K562 (cell line): ENCODE measurements around the gene PLEKHN1. TPM values are rescaled to one million over a fixed set of nuclear protein-coding genes. Genes with fewer than 3 reads are reported as not detected.

Source experiments
- ATAC-seq: fragments of 200-7000 bp; cut with Tn5 transposase; 3 replicates; pipeline ENCODE4 v1.9.1; 2020; ENCODE audit warnings: moderate library complexity
- BruUV-seq: library from RNA; stranded (reverse); fragments of 400-500 nt; replicated peaks from 2 replicates; lab custom pipeline; 2021; lab: Mats Ljungman, UMichigan
- CTCF ChIA-PET: fragments of 300-600 bp; formaldehyde crosslinking; extraction: SDS; loops from one replicate; lab custom pipeline; 2021; ENCODE audit warnings: low intra/inter-chr PET ratio; lab: Yijun Ruan, JAX
- POLR2A ChIA-PET: fragments of 300-600, 350-650 bp; sonication (Branson Sonifier 250); formaldehyde crosslinking; extraction: SDS; loops from one replicate; lab custom pipeline; 2021; ENCODE audit warnings: antibody characterized with exemption, inconsistent platforms; lab: Yijun Ruan, JAX
- DNase-seq, 4 experiments: peaks; one replicate each; pipeline versions ENCODE4 v3.0.0 to v3.0.0-alpha.2; 2011 to 2018; ENCODE audit warnings: low spot score in 3 of 4, mixed read lengths in 3 of 4; ENCODE audit errors: extremely low read depth in 1 of 4
- FAIRE-seq: peaks from 2 replicates; lab custom pipeline; 2011; peaks lifted over from hg19 to GRCh38; lab: Jason Lieb, UNC
- H2AFZ ChIP-seq: 2 replicates; pipeline ENCODE4 v1.6.0; 2011; ENCODE audit warnings: low read depth, low read length, control low read depth, inconsistent platforms
- H3K27ac ChIP-seq: fragments of 200-600 bp; 3 replicates; pipeline ENCODE4 v1.8.0; 2011; ENCODE audit warnings: low read depth, mild to moderate bottlenecking, control low read depth, inconsistent platforms, low read length, moderate library complexity, mixed read lengths; ENCODE audit errors: extremely low read depth
- H3K27me3 ChIP-seq, 2 experiments: fragments of 300-600 bp in 1 of 2; 2 replicates in 1 of 2; 3 replicates in 1 of 2; pipeline versions ENCODE4 v1.6.0 to v1.8.0; 2011; ENCODE audit warnings: inconsistent platforms in 2 of 2, low read length in 2 of 2, mild to moderate bottlenecking in 1 of 2, mixed read lengths in 1 of 2, moderate library complexity in 1 of 2; ENCODE audit not compliant: control insufficient read depth in 2 of 2, insufficient read depth in 2 of 2
- H3K36me3 ChIP-seq: fragments of 300-600 bp; 3 replicates; pipeline ENCODE4 v1.8.0; 2011; ENCODE audit warnings: mild to moderate bottlenecking, low read length, inconsistent platforms; ENCODE audit not compliant: control insufficient read depth, insufficient read depth
- H3K4me1 ChIP-seq, 2 experiments: fragments of 200-600 bp in 1 of 2; replicated peaks in 1 of 2; 2 replicates in 1 of 2; 3 replicates in 1 of 2; pipeline versions ENCODE4 v1.5.1 to v1.8.0; 2011; ENCODE audit warnings: inconsistent platforms in 2 of 2, low read length in 2 of 2, mild to moderate bottlenecking in 1 of 2, mixed read lengths in 1 of 2, moderate library complexity in 1 of 2; ENCODE audit not compliant: control insufficient read depth in 2 of 2, insufficient read depth in 2 of 2
- H3K4me2 ChIP-seq: 2 replicates; pipeline ENCODE4 v1.6.1; 2011; ENCODE audit warnings: low read length, control low read depth, inconsistent platforms, mixed read lengths; ENCODE audit not compliant: insufficient read depth
- H3K4me3 ChIP-seq: fragments of 200-600 bp; sonication (generic), shearing (Covaris generic); 2 replicates; pipeline ENCODE4 v1.5.1; 2016; ENCODE audit warnings: control low read depth, inconsistent platforms
- H3K79me2 ChIP-seq: fragments of 200-600 bp; 3 replicates; pipeline ENCODE4 v1.8.0; 2011; ENCODE audit warnings: low read length, inconsistent platforms; ENCODE audit not compliant: control insufficient read depth, insufficient read depth
- H3K9ac ChIP-seq, 2 experiments: 2 replicates each; pipeline versions ENCODE4 v1.6.0 to v1.6.1; 2011; ENCODE audit warnings: low read depth in 2 of 2, low read length in 2 of 2, control low read depth in 1 of 2, inconsistent platforms in 1 of 2, mild to moderate bottlenecking in 1 of 2, mixed read lengths in 1 of 2; ENCODE audit not compliant: insufficient read depth in 1 of 2
- H3K9me1 ChIP-seq: one replicate; pipeline ENCODE4 v1.6.0; 2011; ENCODE audit warnings: inconsistent platforms, mild to moderate bottlenecking, low read length, moderate library complexity; ENCODE audit not compliant: control insufficient read depth, insufficient read depth
- H3K9me3 ChIP-seq: replicated peaks from 2 replicates; pipeline ENCODE4 v1.5.1; 2011; ENCODE audit warnings: low read depth, low read length, inconsistent platforms; ENCODE audit not compliant: control insufficient read depth, insufficient read depth
- H4K20me1 ChIP-seq: replicated peaks from 2 replicates; pipeline ENCODE4 v1.6.1; 2011; ENCODE audit warnings: low read length, inconsistent platforms, mixed read lengths; ENCODE audit not compliant: control insufficient read depth, insufficient read depth
- BRD9 ChIP-seq: fragments of 450-650 bp; IDR thresholded peaks from 2 replicates; pipeline ENCODE4 v1.6.1; 2018; ENCODE audit warnings: low read depth; ENCODE audit not compliant: partially characterized antibody
- CHD1 ChIP-seq: fragments of 200-600 bp; sonication (generic); IDR thresholded peaks from one replicate; pipeline ENCODE4 v1.6.1; 2012; ENCODE audit warnings: mild to moderate bottlenecking, moderate library complexity, low read length, inconsistent platforms
- CXXC5 ChIP-seq: fragments of 250-450 bp; sonication (Bioruptor Pico); IDR thresholded peaks from 2 replicates; pipeline ENCODE4 v1.8.0; 2022; ENCODE audit warnings: inconsistent platforms, mild to moderate bottlenecking, moderate library complexity
- DNMT1 ChIP-seq: fragments of 450-650 bp; IDR thresholded peaks from 2 replicates; pipeline ENCODE4 v1.6.1; 2016; ENCODE audit warnings: antibody characterized with exemption, mild to moderate bottlenecking
- EP300 ChIP-seq: IDR thresholded peaks from 2 replicates; pipeline ENCODE4 v1.6.1; 2012; ENCODE audit warnings: low read length, improper control_type of control experiment
- POLR2G ChIP-seq: fragments of 200-400 bp; formaldehyde crosslinking; IDR thresholded peaks from 2 replicates; pipeline ENCODE4 v1.6.1; 2017; ENCODE audit warnings: low read depth, mild to moderate bottlenecking, antibody characterized with exemption, low read length, moderate library complexity
- SNIP1 ChIP-seq: fragments of 450-650 bp; IDR thresholded peaks from 2 replicates; pipeline ENCODE4 v1.7.1; 2017; ENCODE audit warnings: low read depth, mild to moderate bottlenecking
- WGBS: fragments of 100-300 bp; shearing (Covaris generic); methylation state at CpG from one replicate; pipeline ENCODE4 v1.1.6; 2016; ENCODE audit warnings: low coverage, mixed read lengths; ENCODE audit not compliant: insufficient coverage; ENCODE audit errors: missing lambda C conversion rate; 5-methylcytosine and 5-hydroxymethylcytosine counted together
- in situ Hi-C: fragments of 300-500 bp; cut with MboI; formaldehyde crosslinking; loops from 4 replicates; pipeline ENCODE4 v1.15.0; 2018; ENCODE audit warnings: inconsistent platforms, mixed read lengths
- intact Hi-C: fragments of 100-400 bp; cut with micrococcal nuclease; formaldehyde crosslinking; loops from 2 replicates; pipeline ENCODE4 v1.14.2; 2022
- polyA plus RNA-seq, 8 experiments: library from polyadenylated mRNA; depleted of rRNA in 4 of 8; stranded (reverse) in 5 of 8; unstranded in 3 of 8; fragments of >200 nt; fragmentation: Nextera tagmentation in 2 of 8; fragmentation: Illumina TruSeq in 1 of 8; extraction: Ambion mirVana in 2 of 8; extraction: Trizol in 1 of 8; gene quantifications; 2 replicates each; pipeline versions ENCODE4 v1.2.1 to v1.2.3, GENCODE V29; 2011 to 2014; ENCODE audit warnings: inconsistent platforms in 1 of 8, missing spikeins in 1 of 8
- total RNA-seq, 7 experiments: library from RNA; depleted of rRNA in 6 of 7; stranded (reverse); fragments of >200 nt in 6 of 7; fragmentation: Illumina TruSeq in 2 of 7; extraction: Trizol in 2 of 7; gene quantifications; 2 replicates each; pipeline versions ENCODE4 v1.2.1 to v1.2.3, GENCODE V29; 2011 to 2021; ENCODE audit warnings: low replicate concordance in 1 of 7
- TF ChIP-seq, protein P1 (sequence below): fragments of 450-650 bp; IDR thresholded peaks from 2 replicates; pipeline ENCODE4 v1.6.1; 2016; ENCODE audit warnings: low read depth, mild to moderate bottlenecking, moderate library complexity
- TF ChIP-seq, protein P2 (sequence below): fragments of 250-450 bp; sonication (Bioruptor Pico); IDR thresholded peaks from 2 replicates; pipeline ENCODE4 v1.8.0; 2021; ENCODE audit warnings: mild to moderate bottlenecking, moderate library complexity

Gene PLEKHN1
- total and polyA plus RNA-seq, 9 of the 15 experiments (the other 6 are each of a cell fraction or from before 2014, with no cell fraction given), result 0.07 to 1.5 (median 0.13) TPM; not detected in 2

GRCh38 chr1:1004780-1005697, 38.8 kb downstream of the PLEKHN1 start (continued):
- TF ChIP-seq CXXC5 (CRISPR knock-in tag), result peak; percentile 71
- TF ChIP-seq, protein P1, sequence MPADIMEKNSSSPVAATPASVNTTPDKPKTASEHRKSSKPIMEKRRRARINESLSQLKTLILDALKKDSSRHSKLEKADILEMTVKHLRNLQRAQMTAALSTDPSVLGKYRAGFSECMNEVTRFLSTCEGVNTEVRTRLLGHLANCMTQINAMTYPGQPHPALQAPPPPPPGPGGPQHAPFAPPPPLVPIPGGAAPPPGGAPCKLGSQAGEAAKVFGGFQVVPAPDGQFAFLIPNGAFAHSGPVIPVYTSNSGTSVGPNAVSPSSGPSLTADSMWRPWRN, result no peak
- TF ChIP-seq, protein P2, sequence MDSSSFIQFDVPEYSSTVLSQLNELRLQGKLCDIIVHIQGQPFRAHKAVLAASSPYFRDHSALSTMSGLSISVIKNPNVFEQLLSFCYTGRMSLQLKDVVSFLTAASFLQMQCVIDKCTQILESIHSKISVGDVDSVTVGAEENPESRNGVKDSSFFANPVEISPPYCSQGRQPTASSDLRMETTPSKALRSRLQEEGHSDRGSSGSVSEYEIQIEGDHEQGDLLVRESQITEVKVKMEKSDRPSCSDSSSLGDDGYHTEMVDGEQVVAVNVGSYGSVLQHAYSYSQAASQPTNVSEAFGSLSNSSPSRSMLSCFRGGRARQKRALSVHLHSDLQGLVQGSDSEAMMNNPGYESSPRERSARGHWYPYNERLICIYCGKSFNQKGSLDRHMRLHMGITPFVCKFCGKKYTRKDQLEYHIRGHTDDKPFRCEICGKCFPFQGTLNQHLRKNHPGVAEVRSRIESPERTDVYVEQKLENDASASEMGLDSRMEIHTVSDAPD (CRISPR knock-in tag), result no peak

DNA sequence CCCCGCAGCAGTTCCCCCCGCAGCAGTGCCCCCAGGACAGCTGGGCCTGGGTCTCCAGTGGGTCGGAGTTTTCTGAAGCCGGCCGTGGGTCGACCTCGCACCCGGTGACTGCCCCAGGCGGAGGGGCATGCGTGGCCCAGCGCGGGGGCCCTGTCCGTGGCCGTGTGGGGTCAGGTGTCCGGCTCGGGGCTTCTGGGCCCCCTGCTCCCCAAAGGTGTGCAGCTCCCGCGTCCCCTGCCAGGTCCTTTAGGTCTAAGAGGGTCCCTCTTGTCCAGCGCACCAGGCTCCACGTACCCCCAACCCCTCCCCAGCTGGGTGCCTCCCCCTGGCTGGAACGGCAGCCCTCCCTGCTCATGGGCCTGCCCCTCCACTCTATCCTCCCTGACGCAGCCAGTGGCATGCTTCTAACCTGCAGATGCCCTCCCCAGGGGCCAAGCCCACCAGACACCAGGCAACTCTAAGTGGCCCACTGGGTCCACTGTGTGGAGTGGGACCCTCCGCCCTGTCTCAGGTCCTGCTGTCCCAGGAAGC, 39.6 kb downstream of the PLEKHN1 start:
- in situ Hi-C loops (no loop called here), intact Hi-C loops (no loop called here)
- H3K27ac ChIP-seq, result no peak overlapping the region
- H3K4me2 ChIP-seq, result no peak overlapping the region
- FAIRE-seq (no peak), DNase-seq (peak in 2 of 4 experiments; percentile 6 to 7)
- ChIA-PET POLR2A (interaction anchor here (0.9 to 2.6 kb wide), 2 partner anchors 8 to 9 kb away, joined by 4 to 9 read pairs; partner anchors contain the start of gene ISG15), CTCF (no interaction called here)
- peaks cover 9% of the 10 kb centered on the region; the same call in 2 of the 3 replicates for H3K79me2 ChIP-seq
- H3K9ac ChIP-seq, result peak overlapping the region in 1 of 2 experiments; percentile 90; a peak in 2 of 4 replicates
- peaks cover 37 to 58% of the 10 kb centered on the region in 2 experiments for H3K4me1 ChIP-seq
- H3K36me3 ChIP-seq, result no peaks in the 10 kb centered on the region
- H2AFZ ChIP-seq, result no peak overlapping the region
- no peaks in the 10 kb centered on the region for H3K27me3 ChIP-seq
- no peaks in the 10 kb centered on the region for H3K9me1 ChIP-seq
- 0 out of 2 replicates have a peak, but pooled peaks cover 4% of the 10 kb centered on the region for H4K20me1 ChIP-seq
- H3K9me3 ChIP-seq, result no peaks in the 10 kb centered on the region; the same call in none of the 2 replicates
- no peak overlapping the region for H3K4me3 ChIP-seq
- BruUV-seq, result no TSS peak
- TF ChIP-seq SNIP1, result no peak
- no peak for TF ChIP-seq CHD1
- no peak for TF ChIP-seq BRD9
- no peak for TF ChIP-seq DNMT1
- TF ChIP-seq POLR2G, result peak; percentile 37; the same call in 1 of the 2 replicates
- no peak for TF ChIP-seq EP300
- TF ChIP-seq, all 486 proteins: peak for 1
- ATAC-seq, result no peak
- WGBS, result 80% methylated on average over 16 of the region's 23 CpGs
